HT1080 (cell line): ENCODE measurements around the gene LPCAT2. TPM values are rescaled to one million over a fixed set of nuclear protein-coding genes. Genes with fewer than 3 reads are reported as not detected.

ENCODE experiments used
- total RNA-seq: library from RNA; depleted of rRNA; stranded (reverse); fragments of >200 nt; shearing (Covaris generic); gene quantifications from 2 replicates; pipeline ENCODE4 v1.2.3, GENCODE V29; 2014; rRNA removed

LPCAT2 gene
- total RNA-seq, 1 experiment from 2014 or later: 11.5 TPM

Other genes with a start within 250 kb of the LPCAT2 start
- not detected in 2 replicates for gene IRX6, start 184.9 kb upstream of the LPCAT2 start, total RNA-seq
- 56.0 and 73.6 TPM in 2 replicates for gene MMP2, start 29.9 kb upstream of the LPCAT2 start, total RNA-seq
- 0.08 TPM in 1 of 2 replicates, not detected in the other for gene CAPNS2, start 57.6 kb downstream of the LPCAT2 start, total RNA-seq
- gene SLC6A2, start 146.9 kb downstream of the LPCAT2 start, total RNA-seq: not detected in 2 replicates